Vagina (tissue), 2 donors: ENCODE measurements around the gene TRMU.

ENCODE experiments used
- POLR2A ChIP-seq, 2 donors: fragments of 450-650 bp; IDR thresholded peaks; one replicate each; pipeline ENCODE4 v1.6.1; 2017; ENCODE audit warnings: antibody characterized with exemption in 2 of 2, mild to moderate bottlenecking in 2 of 2, moderate library complexity in 2 of 2
- POLR2AphosphoS5 ChIP-seq, 2 donors: sonication (generic); formaldehyde crosslinking; IDR thresholded peaks; one replicate each; pipeline ENCODE4 v1.9.0; 2017; ENCODE audit warnings: antibody characterized with exemption in 2 of 2, mild to moderate bottlenecking in 2 of 2, low read depth in 1 of 2; ENCODE audit not compliant: insufficient read depth in 1 of 2
- TF ChIP-seq, protein P1 (sequence below), 3 experiments: fragments of 450-650 bp in 2 of 3; fragments of 200-600 bp in 1 of 3; sonication (generic) in 1 of 3; IDR thresholded peaks; one replicate each; pipeline ENCODE4 v1.5.1; 2017 to 2019; ENCODE audit warnings: antibody characterized with exemption in 3 of 3, mild to moderate bottlenecking in 2 of 3, moderate library complexity in 2 of 3

DNA sequence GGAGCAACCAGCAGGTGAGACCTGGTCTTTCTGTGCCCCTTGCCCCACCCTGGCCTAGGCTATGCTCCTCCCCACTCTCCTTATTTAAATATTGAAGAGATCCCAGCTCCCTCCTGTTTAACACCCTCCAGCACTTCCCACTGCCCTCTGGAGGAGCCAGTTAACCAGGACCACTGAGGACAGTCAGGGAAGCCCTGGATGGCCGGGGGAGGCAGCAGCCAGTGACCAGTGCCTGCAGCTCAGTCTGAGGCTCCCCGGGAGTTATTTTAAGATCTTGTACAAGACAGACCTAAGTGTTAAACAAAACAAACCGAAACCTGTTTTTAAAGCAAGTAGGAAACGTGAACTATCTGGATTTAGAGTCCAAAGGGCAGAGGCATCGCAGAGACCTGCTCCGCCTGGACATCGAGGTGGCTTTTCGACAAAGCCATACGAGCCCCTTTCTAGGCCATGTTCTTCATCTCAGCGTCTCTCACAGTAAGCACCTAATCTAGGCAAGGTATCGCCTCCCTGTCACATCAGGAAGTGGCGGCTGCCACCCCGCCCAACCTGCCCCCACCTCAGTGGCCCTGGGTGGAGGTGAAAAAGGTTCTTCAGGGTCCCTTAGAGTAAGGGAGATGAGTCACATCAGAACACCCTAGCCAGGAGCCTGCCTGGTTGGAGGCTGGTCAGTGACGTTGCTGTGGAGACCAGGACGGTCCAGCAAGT, 35.2 kb downstream of the TRMU start:
- TF ChIP-seq, protein P1, sequence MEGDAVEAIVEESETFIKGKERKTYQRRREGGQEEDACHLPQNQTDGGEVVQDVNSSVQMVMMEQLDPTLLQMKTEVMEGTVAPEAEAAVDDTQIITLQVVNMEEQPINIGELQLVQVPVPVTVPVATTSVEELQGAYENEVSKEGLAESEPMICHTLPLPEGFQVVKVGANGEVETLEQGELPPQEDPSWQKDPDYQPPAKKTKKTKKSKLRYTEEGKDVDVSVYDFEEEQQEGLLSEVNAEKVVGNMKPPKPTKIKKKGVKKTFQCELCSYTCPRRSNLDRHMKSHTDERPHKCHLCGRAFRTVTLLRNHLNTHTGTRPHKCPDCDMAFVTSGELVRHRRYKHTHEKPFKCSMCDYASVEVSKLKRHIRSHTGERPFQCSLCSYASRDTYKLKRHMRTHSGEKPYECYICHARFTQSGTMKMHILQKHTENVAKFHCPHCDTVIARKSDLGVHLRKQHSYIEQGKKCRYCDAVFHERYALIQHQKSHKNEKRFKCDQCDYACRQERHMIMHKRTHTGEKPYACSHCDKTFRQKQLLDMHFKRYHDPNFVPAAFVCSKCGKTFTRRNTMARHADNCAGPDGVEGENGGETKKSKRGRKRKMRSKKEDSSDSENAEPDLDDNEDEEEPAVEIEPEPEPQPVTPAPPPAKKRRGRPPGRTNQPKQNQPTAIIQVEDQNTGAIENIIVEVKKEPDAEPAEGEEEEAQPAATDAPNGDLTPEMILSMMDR (IDR thresholded peaks at IDR 0.05) = no peak
- no peak for TF ChIP-seq POLR2A (IDR thresholded peaks at IDR 0.05)
- no peak for TF ChIP-seq POLR2AphosphoS5 (IDR thresholded peaks at IDR 0.05; ENCODE audit: insufficient read depth in 1 of 2, low read depth in 1 of 2)
